Loucy (cell line): ENCODE data around the gene AAK1.

ENCODE experiments used
- EZH2phosphoT487 ChIP-seq: fragments of 200-600 bp; IDR thresholded peaks from 2 replicates; pipeline ENCODE4 v1.6.1; 2018; ENCODE audit warnings: antibody characterized with exemption, mild to moderate bottlenecking, moderate library complexity, borderline replicate concordance
- TF ChIP-seq, protein P1 (sequence below): fragments of 200-600 bp; sonication (generic); conservative IDR thresholded peaks from 2 replicates; pipeline ENCODE4 v1.5.1; 2014; ENCODE audit warnings: mild to moderate bottlenecking, antibody characterized with exemption, low read length

DNA sequence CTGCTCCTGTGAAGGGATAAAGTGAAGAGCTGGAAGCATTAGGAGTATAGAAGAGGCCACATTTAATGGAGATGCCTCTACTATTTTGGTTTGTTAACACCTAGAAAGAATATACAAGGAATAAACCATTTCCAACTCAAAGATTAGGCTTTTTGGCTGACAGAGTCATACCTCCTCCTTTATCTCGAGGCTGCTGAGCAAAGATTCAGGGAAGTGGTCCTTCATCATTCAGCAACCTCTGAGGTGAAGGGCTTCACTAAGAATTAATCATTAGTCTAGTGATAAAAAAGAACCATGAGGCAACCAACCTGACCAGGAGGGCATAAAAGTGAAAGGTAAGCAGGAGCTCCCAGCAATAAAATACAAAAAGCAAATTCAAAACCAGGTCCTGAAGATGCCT is 25.8 kb downstream of the AAK1 start:
- TF ChIP-seq, protein P1, sequence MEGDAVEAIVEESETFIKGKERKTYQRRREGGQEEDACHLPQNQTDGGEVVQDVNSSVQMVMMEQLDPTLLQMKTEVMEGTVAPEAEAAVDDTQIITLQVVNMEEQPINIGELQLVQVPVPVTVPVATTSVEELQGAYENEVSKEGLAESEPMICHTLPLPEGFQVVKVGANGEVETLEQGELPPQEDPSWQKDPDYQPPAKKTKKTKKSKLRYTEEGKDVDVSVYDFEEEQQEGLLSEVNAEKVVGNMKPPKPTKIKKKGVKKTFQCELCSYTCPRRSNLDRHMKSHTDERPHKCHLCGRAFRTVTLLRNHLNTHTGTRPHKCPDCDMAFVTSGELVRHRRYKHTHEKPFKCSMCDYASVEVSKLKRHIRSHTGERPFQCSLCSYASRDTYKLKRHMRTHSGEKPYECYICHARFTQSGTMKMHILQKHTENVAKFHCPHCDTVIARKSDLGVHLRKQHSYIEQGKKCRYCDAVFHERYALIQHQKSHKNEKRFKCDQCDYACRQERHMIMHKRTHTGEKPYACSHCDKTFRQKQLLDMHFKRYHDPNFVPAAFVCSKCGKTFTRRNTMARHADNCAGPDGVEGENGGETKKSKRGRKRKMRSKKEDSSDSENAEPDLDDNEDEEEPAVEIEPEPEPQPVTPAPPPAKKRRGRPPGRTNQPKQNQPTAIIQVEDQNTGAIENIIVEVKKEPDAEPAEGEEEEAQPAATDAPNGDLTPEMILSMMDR, result no peak
- no peak for TF ChIP-seq EZH2phosphoT487
